Erythroblast (primary cell): Measurements from ENCODE around the gene TYK2.
"Not testable (repeated sequence)": the region's sequence is repeated elsewhere in the genome, so short reads cannot be mapped to it uniquely, and the experiment has no call there.

Source experiments
- GATA1 ChIP-seq: IDR thresholded peaks from 2 replicates; pipeline ENCODE4 v1.6.1; 2011; ENCODE audit warnings: low read depth, mild to moderate bottlenecking, control low read depth, low read length, moderate library complexity
- POLR2A ChIP-seq: IDR thresholded peaks from 2 replicates; pipeline ENCODE4 v1.6.1; 2011; ENCODE audit warnings: mild to moderate bottlenecking, low read length

DNA sequence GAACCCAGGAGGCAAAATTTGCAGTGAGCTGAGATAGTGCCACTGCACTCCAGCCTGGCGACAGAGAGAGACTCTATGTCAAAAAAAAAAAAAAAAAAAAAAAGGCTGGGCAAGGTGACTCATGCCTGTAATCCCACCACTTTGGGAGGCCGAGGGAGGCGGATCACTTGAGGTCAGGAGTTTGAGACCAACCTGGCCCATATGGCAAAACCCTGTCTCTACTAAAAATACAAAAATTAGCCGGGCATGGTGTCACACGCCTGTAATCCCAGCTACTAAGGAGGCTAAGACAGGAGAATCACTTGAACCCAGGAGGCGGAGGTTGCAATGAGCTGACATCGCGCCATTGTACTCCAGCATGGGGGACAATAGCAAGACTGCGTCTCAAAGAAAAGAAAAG, 43.6 kb downstream of the TYK2 start:
- TF ChIP-seq POLR2A, GATA1: not testable (repeated sequence)
